OCI-LY3 (cell line): ENCODE measurements around the gene FIGLA.

Experiments
- EZH2phosphoT487 ChIP-seq: fragments of 200-600 bp; shearing (Covaris generic); IDR thresholded peaks from 2 replicates; pipeline ENCODE4 v1.6.1; 2018; ENCODE audit warnings: antibody characterized with exemption, mixed run types, low read depth
- TF ChIP-seq, protein P1 (sequence below): fragments of 200-600, 300-600 bp; sonication (generic); IDR thresholded peaks from 2 replicates; pipeline ENCODE4 v1.5.1; 2014; ENCODE audit warnings: antibody characterized with exemption, low read length, low read depth

DNA sequence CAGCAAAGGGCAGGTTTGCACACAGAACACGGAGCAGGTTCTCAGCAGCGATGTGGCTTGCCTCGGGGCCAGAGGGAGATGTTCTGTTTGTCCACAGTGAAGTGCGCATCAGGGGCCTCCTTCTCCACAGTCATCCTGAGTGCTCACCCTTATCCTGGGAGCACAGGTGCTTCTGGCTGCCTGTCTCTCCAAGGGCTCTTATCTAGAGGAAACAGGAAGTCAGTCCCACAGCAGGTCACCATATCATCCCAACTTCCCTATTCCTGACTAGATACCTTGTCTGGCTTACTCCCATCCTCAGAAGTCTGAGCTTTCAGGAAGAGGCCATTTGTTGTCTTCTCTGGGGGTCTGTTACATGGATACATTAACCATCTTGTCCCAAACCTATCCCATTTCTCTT is 45.2 kb upstream of the FIGLA start, which contains the start of gene CD207:
- TF ChIP-seq, protein P1, sequence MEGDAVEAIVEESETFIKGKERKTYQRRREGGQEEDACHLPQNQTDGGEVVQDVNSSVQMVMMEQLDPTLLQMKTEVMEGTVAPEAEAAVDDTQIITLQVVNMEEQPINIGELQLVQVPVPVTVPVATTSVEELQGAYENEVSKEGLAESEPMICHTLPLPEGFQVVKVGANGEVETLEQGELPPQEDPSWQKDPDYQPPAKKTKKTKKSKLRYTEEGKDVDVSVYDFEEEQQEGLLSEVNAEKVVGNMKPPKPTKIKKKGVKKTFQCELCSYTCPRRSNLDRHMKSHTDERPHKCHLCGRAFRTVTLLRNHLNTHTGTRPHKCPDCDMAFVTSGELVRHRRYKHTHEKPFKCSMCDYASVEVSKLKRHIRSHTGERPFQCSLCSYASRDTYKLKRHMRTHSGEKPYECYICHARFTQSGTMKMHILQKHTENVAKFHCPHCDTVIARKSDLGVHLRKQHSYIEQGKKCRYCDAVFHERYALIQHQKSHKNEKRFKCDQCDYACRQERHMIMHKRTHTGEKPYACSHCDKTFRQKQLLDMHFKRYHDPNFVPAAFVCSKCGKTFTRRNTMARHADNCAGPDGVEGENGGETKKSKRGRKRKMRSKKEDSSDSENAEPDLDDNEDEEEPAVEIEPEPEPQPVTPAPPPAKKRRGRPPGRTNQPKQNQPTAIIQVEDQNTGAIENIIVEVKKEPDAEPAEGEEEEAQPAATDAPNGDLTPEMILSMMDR, result no peak
- TF ChIP-seq EZH2phosphoT487, result no peak
